Activated CD8-positive, alpha-beta memory T cell treated with anti-CD3 and anti-CD28 coated beads for 1 hour (primary cell): ENCODE measurements around the gene INKA1.
A peak's percentile ranks its signal among the peaks of the same experiment; 100 is the strongest.
"Not testable (repeated sequence)": the region's sequence is repeated elsewhere in the genome, so short reads cannot be mapped to it uniquely, and the experiment has no call there.

Source experiments
- DNase-seq, 2 donors: peaks; one replicate each; pipeline ENCODE4 v3.0.0-alpha.2; 2020; ENCODE audit warnings: low read depth in 1 of 2; ENCODE audit errors: extremely low read depth in 1 of 2

INKA1 gene

DNA sequence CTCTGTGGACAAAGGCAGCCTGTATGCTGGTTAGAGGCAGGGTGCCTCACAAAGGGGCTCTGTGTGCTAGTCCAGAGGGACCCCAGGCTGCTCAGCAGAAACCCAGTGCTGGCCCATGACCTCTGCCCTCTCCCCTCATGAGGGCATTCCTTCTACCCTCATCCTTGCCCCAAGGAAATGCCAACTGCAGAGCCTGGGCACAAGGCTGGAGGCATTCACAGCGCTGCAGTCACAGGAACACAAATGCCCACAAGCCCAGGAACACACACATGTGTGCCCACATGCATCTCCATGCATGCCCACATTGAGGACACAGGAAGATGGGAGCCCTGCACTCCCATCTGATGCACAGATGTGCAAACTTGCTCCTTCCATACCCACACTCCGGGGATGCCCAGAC, 3.8 kb downstream of the INKA1 start:
- DNase-seq, result no peak

DNA sequence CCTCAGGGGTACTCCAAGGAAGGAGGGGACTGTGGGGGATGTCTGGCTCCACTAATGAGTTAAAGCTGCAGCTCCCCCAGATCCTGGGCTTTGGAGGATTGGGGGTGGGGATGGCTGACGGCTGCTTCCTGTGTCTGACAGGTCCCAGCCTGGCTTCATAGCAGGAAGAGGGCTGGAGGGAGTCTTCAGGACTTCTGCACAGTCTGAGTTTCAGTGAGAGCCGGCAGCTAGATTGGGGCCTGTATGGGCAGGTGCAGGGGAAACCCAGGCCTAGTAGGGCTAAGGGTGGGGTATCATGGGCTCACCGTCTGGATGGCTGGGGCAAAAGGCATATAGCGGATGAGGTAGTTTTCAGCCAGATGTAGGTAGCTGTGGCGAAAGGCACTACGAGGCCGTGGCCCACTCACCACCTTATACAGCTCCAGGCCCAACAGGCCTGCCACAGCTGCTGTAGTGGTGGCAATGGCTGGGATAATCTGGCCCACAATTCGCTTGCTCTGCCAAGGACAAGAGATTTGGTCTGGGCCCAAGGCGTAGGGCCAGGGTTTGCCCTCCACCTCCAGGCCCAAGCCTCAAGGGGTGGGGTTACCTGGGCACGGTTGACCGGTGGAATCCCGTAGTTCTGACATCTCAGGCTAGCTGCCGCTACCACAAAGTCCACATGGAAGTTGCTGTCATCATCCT, 4.5 kb downstream of the INKA1 start:
- no peak for DNase-seq

DNA sequence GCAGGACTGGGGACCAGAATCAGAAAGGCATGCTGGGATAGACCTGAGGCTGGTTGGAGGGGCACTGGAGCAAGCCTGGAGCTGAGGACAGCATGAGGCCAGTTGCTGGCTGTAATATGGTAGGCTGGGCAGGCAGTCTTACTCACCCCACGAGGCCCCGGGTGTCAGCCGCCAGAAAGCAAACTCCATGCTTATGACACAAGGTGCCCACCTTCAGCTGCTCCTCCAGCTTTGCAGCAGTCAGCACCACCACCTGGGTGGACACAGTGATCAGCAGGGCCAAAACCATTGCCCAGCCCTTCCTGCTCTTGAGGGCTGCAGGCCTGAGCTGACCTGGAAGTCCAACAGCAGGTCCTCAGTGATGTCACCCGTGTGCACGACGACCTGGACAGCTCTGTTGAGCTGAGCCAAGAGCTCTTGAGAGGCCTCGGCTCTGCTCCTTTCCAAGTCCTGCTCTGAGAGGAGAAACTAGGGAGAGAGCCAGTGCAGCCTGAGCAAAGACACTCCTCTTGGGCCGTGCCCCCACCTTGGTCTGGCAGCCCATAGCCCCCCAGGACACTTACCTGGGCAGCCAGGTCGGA, 9.9 kb downstream of the INKA1 start:
- no peak for DNase-seq

DNA sequence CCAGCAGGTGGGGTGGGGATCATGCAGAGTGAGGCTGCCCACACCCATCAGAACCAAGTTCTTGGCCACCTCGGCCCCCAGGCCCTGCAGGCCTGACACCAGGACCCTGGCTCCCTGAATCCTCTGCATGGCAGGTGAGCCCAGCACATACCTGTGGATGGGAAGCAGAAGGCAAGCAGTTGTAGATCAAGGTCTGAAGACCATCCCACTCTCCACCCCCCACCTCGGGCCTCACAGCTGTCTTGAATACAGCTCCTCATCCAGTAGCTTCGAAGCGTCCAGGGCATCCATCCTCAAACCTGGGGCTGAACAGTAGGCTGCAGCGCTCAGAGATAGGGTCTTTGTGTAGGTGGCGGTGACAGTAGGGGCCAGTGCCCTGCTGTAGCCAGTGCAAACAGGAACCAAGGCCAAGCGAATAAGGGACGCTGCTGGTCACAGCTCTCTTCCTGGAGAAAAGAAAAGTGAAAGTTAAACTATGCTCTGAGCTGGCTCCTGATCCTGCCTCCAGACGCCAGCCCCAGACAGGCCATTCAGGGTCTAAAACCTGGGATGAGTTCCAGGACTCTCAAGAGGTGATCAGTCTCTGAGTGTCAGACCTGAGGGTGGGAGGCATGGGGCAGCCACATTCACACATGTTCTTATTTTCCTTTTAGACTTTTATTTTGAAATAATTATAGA, 10.6 kb downstream of the INKA1 start, which contains the start of gene UBA7:
Gene UBA7, minus strand, starts transcription at position 457 of the 678 bp plus-strand sequence. Its CDS starts 166 bp downstream, at position 291.
- DNase-seq, result no peak

DNA sequence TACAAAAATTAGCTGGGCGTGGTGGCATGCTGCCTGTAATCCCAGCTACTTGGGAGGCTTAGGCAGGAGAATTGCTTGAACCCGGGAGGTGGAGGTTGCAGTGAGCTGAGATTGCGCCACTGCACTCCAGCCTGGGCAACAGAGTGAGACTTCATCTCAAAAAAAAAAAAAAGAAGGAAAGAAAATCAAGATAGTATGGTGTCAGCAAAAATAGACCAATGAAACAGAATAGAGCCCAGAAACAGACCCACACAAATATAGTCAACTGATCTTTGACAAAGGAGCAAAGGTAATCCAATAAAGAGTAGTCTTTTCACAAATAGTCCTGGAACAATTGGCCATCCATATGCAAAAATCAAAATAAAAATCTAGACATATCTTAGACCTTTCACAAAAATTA, 20.1 kb downstream of the INKA1 start:
- DNase-seq, result not testable (repeated sequence)

DNA sequence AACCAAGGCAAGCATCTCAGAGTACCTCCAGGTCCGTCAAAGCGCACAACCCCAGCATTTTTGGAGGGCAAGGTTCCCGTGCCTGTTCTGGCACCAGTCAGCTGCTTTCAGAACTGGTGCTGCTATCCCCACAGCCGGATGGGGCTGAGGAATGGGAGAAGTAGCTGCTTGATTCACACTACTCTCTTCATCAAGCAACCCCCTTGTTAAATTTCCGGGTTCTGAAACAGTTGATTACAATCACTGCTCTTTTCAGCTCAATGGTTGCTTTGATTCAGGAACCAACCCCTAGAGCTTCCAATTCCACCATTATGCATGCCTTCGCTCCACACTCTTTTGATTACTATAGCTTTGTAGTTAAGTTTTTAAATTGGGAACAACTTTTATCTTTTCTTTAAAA, 23.0 kb downstream of the INKA1 start:
- DNase-seq, result no peak

DNA sequence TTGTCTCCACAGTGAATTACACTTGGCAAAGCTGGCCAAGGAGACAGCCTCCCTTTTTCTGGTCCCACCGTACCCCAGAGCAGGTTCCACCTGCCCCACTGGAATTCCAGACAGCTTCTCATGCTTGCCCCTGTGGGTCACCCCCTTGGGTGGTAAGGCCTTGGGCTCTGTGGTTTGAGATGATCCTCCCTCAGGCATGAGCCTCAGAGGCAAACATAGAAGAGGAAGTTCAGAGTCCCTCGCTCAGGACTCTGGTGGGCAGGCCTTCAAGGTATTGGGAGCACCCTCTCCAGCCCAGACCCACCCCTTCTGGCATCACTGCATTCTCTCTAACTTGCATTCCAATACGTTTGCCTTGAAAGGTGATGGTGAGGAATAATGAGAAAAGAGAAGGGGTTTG, 28.3 kb downstream of the INKA1 start:
- DNase-seq, result no peak

DNA sequence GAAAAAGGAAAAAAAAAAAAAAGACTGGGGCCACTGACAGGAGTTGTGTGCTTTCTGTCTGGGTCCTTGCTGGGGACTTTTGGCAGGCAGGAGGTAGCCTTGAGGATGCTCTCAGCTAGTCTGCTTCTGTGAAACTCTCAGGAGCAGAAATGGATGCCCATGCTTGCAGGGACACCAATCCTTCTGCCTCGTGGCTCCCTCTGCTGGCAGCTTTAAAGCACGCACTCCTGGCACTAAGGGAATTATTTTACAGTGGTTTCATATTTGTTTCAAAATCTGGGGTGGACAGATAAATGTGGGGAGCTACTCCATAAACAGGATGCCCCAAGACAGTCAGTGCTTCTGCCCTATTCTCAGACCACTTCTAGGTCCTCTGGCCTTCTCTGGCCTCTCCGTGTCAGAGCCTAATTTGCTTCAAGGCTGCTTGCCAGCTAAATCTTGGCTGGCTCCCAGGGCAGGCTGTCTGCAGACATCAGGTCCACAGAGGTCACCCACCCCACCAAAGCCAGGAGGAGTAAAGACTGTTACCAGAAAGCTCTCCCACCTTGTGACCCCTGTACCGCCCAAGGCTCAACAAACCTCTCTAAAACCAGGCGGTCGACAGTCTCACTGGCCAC, 36.2 kb downstream of the INKA1 start:
- peak; percentile 59 to 69 for DNase-seq

DNA sequence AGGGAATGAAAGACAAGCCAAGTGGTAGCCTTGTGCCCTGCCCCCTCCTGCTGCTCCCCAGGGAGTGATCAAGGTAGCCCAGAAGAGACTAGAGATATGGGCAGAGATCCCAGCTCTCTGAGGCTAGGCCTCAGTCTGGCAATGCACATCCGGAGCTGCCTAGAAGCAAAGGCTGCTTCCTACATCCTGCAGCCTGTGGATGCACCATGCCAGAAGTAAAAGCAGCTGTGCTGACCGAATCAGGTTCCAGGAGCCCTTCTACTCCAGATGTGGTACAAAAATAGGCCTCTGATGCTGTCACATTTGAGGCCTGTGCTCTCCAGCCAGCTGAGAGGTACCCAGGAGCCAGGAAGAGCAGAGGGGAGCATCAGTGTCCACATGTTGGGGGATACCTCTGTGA, 37.3 kb downstream of the INKA1 start:
- no peak for DNase-seq

DNA sequence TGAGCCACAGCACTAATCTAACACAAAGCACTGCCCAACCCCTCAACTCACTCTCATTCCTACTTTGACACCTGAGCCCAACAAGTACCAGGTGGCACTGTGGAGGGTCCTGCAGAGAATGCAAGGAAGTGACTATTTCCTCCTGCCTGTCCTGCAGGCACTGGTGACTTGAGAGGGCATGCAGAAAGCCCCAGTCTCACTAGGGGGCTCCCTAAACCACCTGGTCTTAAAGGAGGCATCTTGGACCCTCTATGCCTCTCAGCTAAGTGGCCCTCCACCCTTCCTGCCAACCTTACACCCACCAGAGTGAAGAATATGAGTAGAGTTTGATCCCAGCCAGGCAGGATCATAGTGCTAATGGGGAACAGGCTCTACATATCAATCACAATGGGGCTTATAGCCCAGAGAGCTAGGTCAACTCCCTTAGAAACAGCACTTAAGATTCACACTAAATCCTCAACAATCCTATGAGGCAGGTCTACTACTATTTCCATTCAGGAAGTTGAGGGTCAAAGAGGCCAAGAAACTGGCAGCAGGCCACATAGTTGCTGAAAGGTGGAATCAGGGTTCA, 38.1 kb downstream of the INKA1 start:
- DNase-seq, result no peak

DNA sequence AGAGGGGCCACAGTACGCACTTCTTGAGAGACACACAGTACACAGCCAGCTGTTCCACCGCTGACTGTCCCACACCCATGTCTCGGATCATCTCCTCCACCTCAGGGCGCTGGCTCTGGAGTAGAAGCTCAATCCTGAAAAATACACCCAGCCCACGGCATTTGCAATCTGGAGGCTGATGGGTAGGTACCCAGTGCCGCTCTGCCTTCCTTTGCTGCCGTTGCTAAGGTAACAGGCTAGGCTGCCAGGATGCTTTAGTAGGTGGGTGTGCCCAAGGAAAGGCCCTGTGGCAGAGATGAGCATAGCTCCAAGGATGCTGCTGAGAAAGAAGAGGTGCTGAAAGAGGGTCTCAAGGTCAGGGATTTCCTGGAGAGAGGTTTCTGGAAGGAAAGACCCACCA, 38.7 kb downstream of the INKA1 start:
- no peak for DNase-seq

DNA sequence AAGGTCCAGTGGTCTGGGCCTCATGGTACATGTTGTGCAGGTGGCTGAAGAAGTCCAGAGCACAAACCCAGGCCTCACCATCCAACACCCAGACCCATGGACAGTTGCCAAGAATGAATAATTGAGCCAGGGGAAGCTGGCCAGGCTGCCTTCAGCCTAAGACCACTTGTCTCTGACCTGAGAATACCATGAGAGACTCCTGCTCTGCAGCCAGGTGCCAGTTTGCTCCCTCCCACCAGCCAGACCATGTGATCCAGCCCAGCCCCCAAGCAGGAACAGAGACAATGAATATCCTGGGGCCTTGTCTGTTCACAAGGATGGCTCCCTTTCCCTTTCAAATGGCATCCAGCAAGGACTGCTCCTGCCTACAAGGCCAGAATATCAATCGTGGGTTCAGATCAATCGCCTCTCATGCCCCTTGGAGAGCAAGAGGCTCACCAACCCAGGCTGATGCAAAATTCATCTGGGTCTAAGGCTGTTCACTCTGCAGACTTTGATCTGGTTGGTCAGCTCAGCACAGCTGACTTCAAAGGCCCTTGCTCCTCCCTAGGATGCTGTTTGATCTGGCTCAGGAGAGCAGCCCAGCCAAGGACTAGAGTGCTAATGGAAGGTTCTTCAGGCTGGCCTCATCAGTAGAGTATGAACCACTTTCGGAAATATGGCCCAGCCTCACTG, 39.9 kb downstream of the INKA1 start:
- no peak for DNase-seq

DNA sequence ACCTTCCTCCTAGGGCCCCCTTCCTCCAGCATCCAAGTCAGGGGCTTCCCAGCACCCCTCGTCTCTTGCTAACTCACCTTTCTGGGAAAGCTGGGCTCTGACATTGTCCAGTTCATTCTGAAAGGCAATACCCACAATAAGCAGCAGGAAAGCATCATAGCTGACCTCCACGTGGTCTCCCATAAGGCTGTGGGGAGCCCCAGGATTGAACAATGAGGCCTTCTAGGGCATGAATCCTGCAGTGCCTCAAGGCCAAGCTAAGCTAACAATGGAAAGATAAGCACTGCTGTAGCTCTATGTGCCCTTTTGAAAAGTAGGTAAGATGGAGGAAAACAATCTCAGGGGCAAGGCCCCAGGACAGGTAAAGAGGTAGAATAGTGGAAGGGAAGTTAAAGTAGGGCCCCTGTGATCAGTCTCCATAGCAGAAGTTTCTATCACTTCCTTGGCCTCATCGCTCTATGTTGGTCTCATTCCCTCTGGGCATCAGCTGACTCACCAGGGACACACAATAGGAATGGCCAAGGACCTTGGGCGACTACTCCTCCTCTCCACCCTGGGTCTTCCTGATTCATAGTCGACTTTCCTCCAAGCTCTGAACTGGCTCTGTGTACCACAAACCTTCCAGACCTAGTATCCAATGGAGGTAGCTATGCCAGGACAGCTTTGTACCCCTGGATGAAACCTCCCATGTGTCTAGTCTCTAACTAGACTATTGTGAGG, 41.6 kb downstream of the INKA1 start:
- no peak for DNase-seq

DNA sequence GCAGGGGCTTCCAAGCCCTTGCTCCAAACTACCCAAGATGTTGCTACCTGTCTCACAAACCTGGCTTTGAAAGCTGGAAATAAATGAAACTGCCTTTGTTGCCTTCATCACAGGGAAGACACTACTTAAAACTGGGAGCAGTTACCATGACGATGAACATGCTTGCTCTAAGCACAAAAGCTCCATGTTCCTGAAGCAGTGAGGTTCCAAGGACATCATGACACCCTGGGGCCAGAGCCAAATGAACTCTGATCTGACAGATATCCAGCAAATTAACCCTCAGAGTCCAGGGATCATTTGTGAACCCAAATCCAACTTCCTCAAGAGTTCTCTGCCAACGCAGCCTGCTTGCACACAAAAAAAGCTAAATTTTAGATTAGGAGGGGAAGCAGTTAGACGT, 42.6 kb downstream of the INKA1 start:
- DNase-seq, result no peak
